A673 (cell line): Measurements from ENCODE around the gene PKNOX2. TPM values are rescaled to one million over a fixed set of nuclear protein-coding genes. Genes with fewer than 3 reads are reported as not detected.

Experiments used
- BruUV-seq: library from RNA; stranded (reverse); fragments of 400-500 nt; replicated peaks from 2 replicates; lab custom pipeline; 2021; lab: Mats Ljungman, UMichigan
- CTCF ChIA-PET: fragments of 300-600 bp; sonication (Branson Sonifier 250); formaldehyde crosslinking; loops from one replicate; lab custom pipeline; 2022; ENCODE audit warnings: antibody characterized with exemption; lab: Charles Lee
- POLR2A ChIA-PET: fragments of 300-600 bp; sonication (Branson Sonifier 250); formaldehyde crosslinking; loops from one replicate; lab custom pipeline; 2022; ENCODE audit warnings: antibody characterized with exemption; ENCODE audit not compliant: low non-redundant PET; lab: Charles Lee
- DNase-seq: peaks from one replicate; pipeline ENCODE4 v3.0.0-alpha.2; 2015; ENCODE audit warnings: low spot score
- H3K27ac ChIP-seq: fragments of 200-600 bp; sonication (generic); 2 replicates; pipeline ENCODE4 v1.5.1; 2016; ENCODE audit warnings: mixed run types, low read depth, mild to moderate bottlenecking, mixed read lengths, antibody characterized with exemption, low read length; ENCODE audit not compliant: poor library complexity, severe bottlenecking
- H3K27me3 ChIP-seq: fragments of 200-600 bp; sonication (generic); replicated peaks from 2 replicates; pipeline ENCODE4 v1.6.1; 2017; ENCODE audit warnings: mixed run types, low read depth, mild to moderate bottlenecking, mixed read lengths, antibody characterized with exemption, low read length; ENCODE audit not compliant: insufficient read depth, poor library complexity
- H3K36me3 ChIP-seq: fragments of 200-600 bp; sonication (generic); 2 replicates; pipeline ENCODE4 v1.6.1; 2016; ENCODE audit warnings: mixed run types, mild to moderate bottlenecking, mixed read lengths, antibody characterized with exemption, low read length; ENCODE audit not compliant: insufficient read depth, poor library complexity, severe bottlenecking
- H3K4me1 ChIP-seq: fragments of 200-600 bp; sonication (generic); 2 replicates; pipeline ENCODE4 v1.6.1; 2017; ENCODE audit warnings: mixed run types, mild to moderate bottlenecking, mixed read lengths, antibody characterized with exemption, low read length; ENCODE audit not compliant: insufficient read depth, poor library complexity, severe bottlenecking
- H3K4me3 ChIP-seq: fragments of 200-600 bp; sonication (generic); 2 replicates; pipeline ENCODE4 v1.5.1; 2016; ENCODE audit warnings: low read depth, mixed run types, mild to moderate bottlenecking, mixed read lengths, low read length; ENCODE audit not compliant: poor library complexity, severe bottlenecking
- H3K9me3 ChIP-seq: fragments of 200-600 bp; sonication (generic); 2 replicates; pipeline ENCODE4 v1.6.1; 2016; ENCODE audit warnings: mixed run types, low read depth, mild to moderate bottlenecking, mixed read lengths, antibody characterized with exemption, low read length; ENCODE audit not compliant: poor library complexity, severe bottlenecking
- CTCF ChIP-seq: fragments of 300-800, 200-600 bp; sonication (generic); conservative IDR thresholded peaks from 2 replicates; pipeline ENCODE4 v1.5.1; 2017; ENCODE audit warnings: low read depth, mild to moderate bottlenecking, antibody characterized with exemption, low read length, moderate library complexity, mixed read lengths
- EZH2 ChIP-seq: fragments of 200-600 bp; sonication (generic); IDR thresholded peaks from 2 replicates; pipeline ENCODE4 v1.6.1; 2017; ENCODE audit warnings: borderline replicate concordance, low read depth, mild to moderate bottlenecking, mixed read lengths, antibody characterized with exemption, low read length; ENCODE audit not compliant: poor library complexity, severe bottlenecking
- intact Hi-C: fragments of 100-400 bp; cut with micrococcal nuclease; formaldehyde crosslinking; loops from one replicate; pipeline ENCODE4 v1.10.0; 2022; ENCODE audit not compliant: unreplicated experiment
- total RNA-seq: library from RNA; stranded (reverse); gene quantifications from 2 replicates; pipeline ENCODE4 v1.2.3, GENCODE V29; 2021

Gene PKNOX2
- total RNA-seq, 1 experiment from 2014 or later = 1.1 TPM

GRCh38 chr11:125455851-125456250, 291.3 kb downstream of the PKNOX2 start:
- Histone ChIP-seq H3K4me3 (no peak overlapping the region), H3K36me3 (no peaks in the 10 kb centered on the region), H3K27me3 (no peaks in the 10 kb centered on the region), H3K4me1 (peaks cover 6% of the 10 kb centered on the region), H3K27ac (no peak overlapping the region), H3K9me3 (no peaks in the 10 kb centered on the region)
- no peak for DNase-seq
- intact Hi-C loops = no loop called here
- POLR2A ChIA-PET = no interaction called here
- CTCF ChIA-PET = no interaction called here
- BruUV-seq = no TSS peak
- no peak for TF ChIP-seq CTCF
- no peak for TF ChIP-seq EZH2

GRCh38 chr11:125457814-125458343, 293.3 kb downstream of the PKNOX2 start:
- intact Hi-C loops = no loop called here
- ChIA-PET POLR2A (no interaction called here), CTCF (no interaction called here)
- Histone ChIP-seq H3K4me1 (no peaks in the 10 kb centered on the region), H3K27me3 (no peaks in the 10 kb centered on the region), H3K4me3 (no peak overlapping the region), H3K27ac (no peak overlapping the region), H3K36me3 (no peaks in the 10 kb centered on the region), H3K9me3 (no peaks in the 10 kb centered on the region)
- no TSS peak for BruUV-seq
- TF ChIP-seq CTCF = no peak
- no peak for TF ChIP-seq EZH2
- no peak for DNase-seq

- H3K27me3 ChIP-seq = no peaks in the 10 kb centered on the region
- DNase-seq = no peak
- BruUV-seq = no TSS peak
- H3K36me3 ChIP-seq = no peaks in the 10 kb centered on the region
- H3K4me1 ChIP-seq = no peaks in the 10 kb centered on the region
- H3K27ac ChIP-seq = no peak overlapping the region
- CTCF ChIA-PET = no interaction called here
- intact Hi-C loops = no loop called here
- H3K9me3 ChIP-seq = no peaks in the 10 kb centered on the region
- TF ChIP-seq EZH2 = no peak
- H3K4me3 ChIP-seq = no peak overlapping the region
- POLR2A ChIA-PET = no interaction called here
Observed at GRCh38 chr11:125460275-125460674, 295.7 kb downstream of the PKNOX2 start.
